K562 (cell line): ENCODE results near the gene TXLNB. TPM values are rescaled to one million over a fixed set of nuclear protein-coding genes. Genes with fewer than 3 reads are reported as not detected.

Experiments used
- ATAC-seq: fragments of 200-7000 bp; cut with Tn5 transposase; 3 replicates; pipeline ENCODE4 v1.9.1; 2020; ENCODE audit warnings: moderate library complexity
- BruUV-seq: library from RNA; stranded (reverse); fragments of 400-500 nt; replicated peaks from 2 replicates; lab custom pipeline; 2021; lab: Mats Ljungman, UMichigan
- CTCF ChIA-PET: fragments of 300-600 bp; formaldehyde crosslinking; extraction: SDS; loops from one replicate; lab custom pipeline; 2021; ENCODE audit warnings: low intra/inter-chr PET ratio; lab: Yijun Ruan, JAX
- POLR2A ChIA-PET: fragments of 300-600, 350-650 bp; sonication (Branson Sonifier 250); formaldehyde crosslinking; extraction: SDS; loops from one replicate; lab custom pipeline; 2021; ENCODE audit warnings: antibody characterized with exemption, inconsistent platforms; lab: Yijun Ruan, JAX
- DNase-seq, 4 experiments: peaks; one replicate each; pipeline versions ENCODE4 v3.0.0 to v3.0.0-alpha.2; 2011 to 2018; ENCODE audit warnings: low spot score in 3 of 4, mixed read lengths in 3 of 4; ENCODE audit errors: extremely low read depth in 1 of 4
- FAIRE-seq: peaks from 2 replicates; lab custom pipeline; 2011; peaks lifted over from hg19 to GRCh38; lab: Jason Lieb, UNC
- H2AFZ ChIP-seq: 2 replicates; pipeline ENCODE4 v1.6.0; 2011; ENCODE audit warnings: low read depth, low read length, control low read depth, inconsistent platforms
- H3K27ac ChIP-seq: fragments of 200-600 bp; 3 replicates; pipeline ENCODE4 v1.8.0; 2011; ENCODE audit warnings: low read depth, mild to moderate bottlenecking, control low read depth, inconsistent platforms, low read length, moderate library complexity, mixed read lengths; ENCODE audit errors: extremely low read depth
- H3K27me3 ChIP-seq, 2 experiments: fragments of 300-600 bp in 1 of 2; 2 replicates in 1 of 2; 3 replicates in 1 of 2; pipeline versions ENCODE4 v1.6.0 to v1.8.0; 2011; ENCODE audit warnings: inconsistent platforms in 2 of 2, low read length in 2 of 2, mild to moderate bottlenecking in 1 of 2, mixed read lengths in 1 of 2, moderate library complexity in 1 of 2; ENCODE audit not compliant: control insufficient read depth in 2 of 2, insufficient read depth in 2 of 2
- H3K36me3 ChIP-seq: fragments of 300-600 bp; 3 replicates; pipeline ENCODE4 v1.8.0; 2011; ENCODE audit warnings: mild to moderate bottlenecking, low read length, inconsistent platforms; ENCODE audit not compliant: control insufficient read depth, insufficient read depth
- H3K4me1 ChIP-seq, 2 experiments: fragments of 200-600 bp in 1 of 2; replicated peaks in 1 of 2; 2 replicates in 1 of 2; 3 replicates in 1 of 2; pipeline versions ENCODE4 v1.5.1 to v1.8.0; 2011; ENCODE audit warnings: inconsistent platforms in 2 of 2, low read length in 2 of 2, mild to moderate bottlenecking in 1 of 2, mixed read lengths in 1 of 2, moderate library complexity in 1 of 2; ENCODE audit not compliant: control insufficient read depth in 2 of 2, insufficient read depth in 2 of 2
- H3K4me2 ChIP-seq: 2 replicates; pipeline ENCODE4 v1.6.1; 2011; ENCODE audit warnings: low read length, control low read depth, inconsistent platforms, mixed read lengths; ENCODE audit not compliant: insufficient read depth
- H3K4me3 ChIP-seq: fragments of 200-600 bp; sonication (generic), shearing (Covaris generic); 2 replicates; pipeline ENCODE4 v1.5.1; 2016; ENCODE audit warnings: control low read depth, inconsistent platforms
- H3K79me2 ChIP-seq: fragments of 200-600 bp; 3 replicates; pipeline ENCODE4 v1.8.0; 2011; ENCODE audit warnings: low read length, inconsistent platforms; ENCODE audit not compliant: control insufficient read depth, insufficient read depth
- H3K9ac ChIP-seq, 2 experiments: 2 replicates each; pipeline versions ENCODE4 v1.6.0 to v1.6.1; 2011; ENCODE audit warnings: low read depth in 2 of 2, low read length in 2 of 2, control low read depth in 1 of 2, inconsistent platforms in 1 of 2, mild to moderate bottlenecking in 1 of 2, mixed read lengths in 1 of 2; ENCODE audit not compliant: insufficient read depth in 1 of 2
- H3K9me1 ChIP-seq: one replicate; pipeline ENCODE4 v1.6.0; 2011; ENCODE audit warnings: inconsistent platforms, mild to moderate bottlenecking, low read length, moderate library complexity; ENCODE audit not compliant: control insufficient read depth, insufficient read depth
- H3K9me3 ChIP-seq: replicated peaks from 2 replicates; pipeline ENCODE4 v1.5.1; 2011; ENCODE audit warnings: low read depth, low read length, inconsistent platforms; ENCODE audit not compliant: control insufficient read depth, insufficient read depth
- H4K20me1 ChIP-seq: replicated peaks from 2 replicates; pipeline ENCODE4 v1.6.1; 2011; ENCODE audit warnings: low read length, inconsistent platforms, mixed read lengths; ENCODE audit not compliant: control insufficient read depth, insufficient read depth
- BRF1 ChIP-seq: IDR thresholded peaks from 3 replicates; pipeline ENCODE4 v1.6.1; 2011; ENCODE audit warnings: borderline replicate concordance, mild to moderate bottlenecking; ENCODE audit not compliant: insufficient read length; ENCODE audit errors: extremely low read depth
- FOXK1 ChIP-seq: sonication (generic); formaldehyde crosslinking; IDR thresholded peaks from 2 replicates; pipeline ENCODE4 v1.8.0; 2022; ENCODE audit warnings: missing genetic modification reagents, mild to moderate bottlenecking, borderline replicate concordance
- MED1 ChIP-seq: sonication (generic); formaldehyde crosslinking; IDR thresholded peaks from 2 replicates; pipeline ENCODE4 v1.8.1; 2023; ENCODE audit warnings: missing genetic modification reagents, borderline replicate concordance
- POLR2AphosphoS5 ChIP-seq: IDR thresholded peaks from 2 replicates; pipeline ENCODE4 v1.6.1; 2011; ENCODE audit warnings: mild to moderate bottlenecking, low read depth, low read length, moderate library complexity; ENCODE audit not compliant: control insufficient read depth, insufficient read depth
- SP1 ChIP-seq: sonication (generic); formaldehyde crosslinking; IDR thresholded peaks from 2 replicates; pipeline ENCODE4 v1.8.1; 2022; ENCODE audit warnings: mild to moderate bottlenecking, missing genetic modification reagents
- SREBF2 ChIP-seq: sonication (generic); formaldehyde crosslinking; IDR thresholded peaks from 2 replicates; pipeline ENCODE4 v1.4.0; 2020; ENCODE audit warnings: mild to moderate bottlenecking, missing genetic modification reagents
- ZC3H8 ChIP-seq: fragments of 450-650 bp; IDR thresholded peaks from 2 replicates; pipeline ENCODE4 v1.6.1; 2017
- ZNF133 ChIP-seq: fragments of 250-450 bp; sonication (Bioruptor Pico); IDR thresholded peaks from 2 replicates; pipeline ENCODE4 v1.4.0; 2020; ENCODE audit warnings: mild to moderate bottlenecking
- ZNF239 ChIP-seq: fragments of 250-450 bp; sonication (Bioruptor Pico); IDR thresholded peaks from 2 replicates; pipeline ENCODE4 v1.4.0; 2020; ENCODE audit warnings: mild to moderate bottlenecking
- ZNF77 ChIP-seq: fragments of 250-450 bp; sonication (Bioruptor Pico); IDR thresholded peaks from 2 replicates; pipeline ENCODE4 v1.5.0; 2020
- WGBS: fragments of 100-300 bp; shearing (Covaris generic); methylation state at CpG from one replicate; pipeline ENCODE4 v1.1.6; 2016; ENCODE audit warnings: low coverage, mixed read lengths; ENCODE audit not compliant: insufficient coverage; ENCODE audit errors: missing lambda C conversion rate; 5-methylcytosine and 5-hydroxymethylcytosine counted together
- in situ Hi-C: fragments of 300-500 bp; cut with MboI; formaldehyde crosslinking; loops from 4 replicates; pipeline ENCODE4 v1.15.0; 2018; ENCODE audit warnings: inconsistent platforms, mixed read lengths
- intact Hi-C: fragments of 100-400 bp; cut with micrococcal nuclease; formaldehyde crosslinking; loops from 2 replicates; pipeline ENCODE4 v1.14.2; 2022
- polyA plus RNA-seq, 8 experiments: library from polyadenylated mRNA; depleted of rRNA in 4 of 8; stranded (reverse) in 5 of 8; unstranded in 3 of 8; fragments of >200 nt; fragmentation: Nextera tagmentation in 2 of 8; fragmentation: Illumina TruSeq in 1 of 8; extraction: Ambion mirVana in 2 of 8; extraction: Trizol in 1 of 8; gene quantifications; 2 replicates each; pipeline versions ENCODE4 v1.2.1 to v1.2.3, GENCODE V29; 2011 to 2014; ENCODE audit warnings: inconsistent platforms in 1 of 8, missing spikeins in 1 of 8
- total RNA-seq, 7 experiments: library from RNA; depleted of rRNA in 6 of 7; stranded (reverse); fragments of >200 nt in 6 of 7; fragmentation: Illumina TruSeq in 2 of 7; extraction: Trizol in 2 of 7; gene quantifications; 2 replicates each; pipeline versions ENCODE4 v1.2.1 to v1.2.3, GENCODE V29; 2011 to 2021; ENCODE audit warnings: low replicate concordance in 1 of 7
- TF ChIP-seq, protein P1 (sequence below): fragments of 250-450 bp; sonication (Bioruptor Pico); IDR thresholded peaks from 2 replicates; pipeline ENCODE4 v1.5.0; 2020; ENCODE audit warnings: mild to moderate bottlenecking
- TF ChIP-seq, protein P2 (sequence below): sonication (generic); formaldehyde crosslinking; IDR thresholded peaks from 2 replicates; pipeline ENCODE4 v1.8.1; 2022; ENCODE audit warnings: missing genetic modification reagents

The TXLNB gene
- total and polyA plus RNA-seq, 9 of the 15 experiments (the other 6 are each of a cell fraction or from before 2014, with no cell fraction given) = not detected

- H3K36me3 ChIP-seq = no peaks in the 10 kb centered on the region
- H3K9me3 ChIP-seq = no peaks in the 10 kb centered on the region
- ChIA-PET CTCF (no interaction called here), POLR2A (no interaction called here)
- in situ Hi-C loops (no loop called here), intact Hi-C loops (no loop called here)
- FAIRE-seq (no peak), ATAC-seq (no peak), DNase-seq (no peak)
- H3K4me2 ChIP-seq = no peak overlapping the region
- no TSS peak for BruUV-seq
- WGBS = 0% methylated on average over 3 of the region's 3 CpGs
- no peaks in the 10 kb centered on the region for H3K4me1 ChIP-seq
- no peaks in the 10 kb centered on the region for H4K20me1 ChIP-seq
- no peak overlapping the region for H3K27ac ChIP-seq
- no peaks in the 10 kb centered on the region for H3K9me1 ChIP-seq
- no peak overlapping the region for H3K4me3 ChIP-seq
- H3K27me3 ChIP-seq = peaks cover 5 to 6% of the 10 kb centered on the region in 2 experiments; a peak in 3 of 5 replicates
- no peak overlapping the region for H2AFZ ChIP-seq
- no peaks in the 10 kb centered on the region for H3K79me2 ChIP-seq
- no peak overlapping the region for H3K9ac ChIP-seq
- TF ChIP-seq, protein P1, sequence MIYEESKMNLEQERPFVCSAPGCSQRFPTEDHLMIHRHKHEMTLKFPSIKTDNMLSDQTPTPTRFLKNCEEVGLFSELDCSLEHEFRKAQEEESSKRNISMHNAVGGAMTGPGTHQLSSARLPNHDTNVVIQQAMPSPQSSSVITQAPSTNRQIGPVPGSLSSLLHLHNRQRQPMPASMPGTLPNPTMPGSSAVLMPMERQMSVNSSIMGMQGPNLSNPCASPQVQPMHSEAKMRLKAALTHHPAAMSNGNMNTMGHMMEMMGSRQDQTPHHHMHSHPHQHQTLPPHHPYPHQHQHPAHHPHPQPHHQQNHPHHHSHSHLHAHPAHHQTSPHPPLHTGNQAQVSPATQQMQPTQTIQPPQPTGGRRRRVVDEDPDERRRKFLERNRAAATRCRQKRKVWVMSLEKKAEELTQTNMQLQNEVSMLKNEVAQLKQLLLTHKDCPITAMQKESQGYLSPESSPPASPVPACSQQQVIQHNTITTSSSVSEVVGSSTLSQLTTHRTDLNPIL (CRISPR knock-in tag) = no peak
- TF ChIP-seq POLR2AphosphoS5 = no peak
- TF ChIP-seq SP1 (CRISPR knock-in tag) = no peak
- TF ChIP-seq, protein P2, sequence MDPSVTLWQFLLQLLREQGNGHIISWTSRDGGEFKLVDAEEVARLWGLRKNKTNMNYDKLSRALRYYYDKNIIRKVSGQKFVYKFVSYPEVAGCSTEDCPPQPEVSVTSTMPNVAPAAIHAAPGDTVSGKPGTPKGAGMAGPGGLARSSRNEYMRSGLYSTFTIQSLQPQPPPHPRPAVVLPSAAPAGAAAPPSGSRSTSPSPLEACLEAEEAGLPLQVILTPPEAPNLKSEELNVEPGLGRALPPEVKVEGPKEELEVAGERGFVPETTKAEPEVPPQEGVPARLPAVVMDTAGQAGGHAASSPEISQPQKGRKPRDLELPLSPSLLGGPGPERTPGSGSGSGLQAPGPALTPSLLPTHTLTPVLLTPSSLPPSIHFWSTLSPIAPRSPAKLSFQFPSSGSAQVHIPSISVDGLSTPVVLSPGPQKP (CRISPR knock-in tag) = no peak
- TF ChIP-seq ZC3H8 = no peak
- no peak for TF ChIP-seq MED1 (CRISPR knock-in tag)
- TF ChIP-seq BRF1 = no peak
- TF ChIP-seq ZNF133 = no peak
- TF ChIP-seq FOXK1 (CRISPR knock-in tag) = no peak
- no peak for TF ChIP-seq SREBF2 (CRISPR knock-in tag)
- no peak for TF ChIP-seq ZNF77 (CRISPR knock-in tag)
- no peak for TF ChIP-seq ZNF239 (CRISPR knock-in tag)
- TF ChIP-seq, all 486 proteins: peak for 0
Measured at GRCh38 chr6:139306291-139306981, 14.6 kb upstream of the TXLNB start.
